Measurements from ENCODE around the gene ABHD5.
A peak's percentile ranks its signal among the peaks of the same experiment; 100 is the strongest.

Gene ABHD5

GRCh38 chr3:43755516-43756200, 64.9 kb downstream of the ABHD5 start:
- no peak for DNase-seq

- DNase-seq = no peak
Measured at GRCh38 chr3:43757666-43758321, 67.1 kb downstream of the ABHD5 start.

- no peak for DNase-seq
Measured at GRCh38 chr3:43758592-43759225, 68.0 kb downstream of the ABHD5 start.

- no peak for DNase-seq
Measured at GRCh38 chr3:43759297-43759782, 68.6 kb downstream of the ABHD5 start.

- no peak for DNase-seq
Measured at GRCh38 chr3:43759938-43760337, 69.2 kb downstream of the ABHD5 start.

- no peak for DNase-seq
Measured at GRCh38 chr3:43760938-43761337, 70.2 kb downstream of the ABHD5 start.

- DNase-seq = no peak
Measured at GRCh38 chr3:43762451-43762850, 71.7 kb downstream of the ABHD5 start.

GRCh38 chr3:43764056-43764455, 73.3 kb downstream of the ABHD5 start:
- no peak for DNase-seq

GRCh38 chr3:43764471-43764870, 73.7 kb downstream of the ABHD5 start:
- no peak for DNase-seq

GRCh38 chr3:43765521-43765971, 74.8 kb downstream of the ABHD5 start:
- no peak for DNase-seq

GRCh38 chr3:43766672-43767465, 76.1 kb downstream of the ABHD5 start:
- DNase-seq = no peak

- DNase-seq = peak in 1 of 56 donors; percentile 2
Measured at GRCh38 chr3:43768381-43768973, 77.7 kb downstream of the ABHD5 start.

- DNase-seq = peak; percentile 27 to 93 (median 72)
Measured at GRCh38 chr3:43769097-43769884, 78.6 kb downstream of the ABHD5 start.

- DNase-seq = no peak
Measured at GRCh38 chr3:43769885-43770425, 79.2 kb downstream of the ABHD5 start.

GRCh38 chr3:43770426-43771103, 79.8 kb downstream of the ABHD5 start:
- peak in 5 of 56 donors; percentile 7 to 29 (median 11) for DNase-seq

GRCh38 chr3:43771610-43772009, 80.9 kb downstream of the ABHD5 start:
- DNase-seq = no peak

- peak in 7 of 56 donors; percentile 7 to 25 (median 13) for DNase-seq
Measured at GRCh38 chr3:43773273-43774094, 82.7 kb downstream of the ABHD5 start.

GRCh38 chr3:43774799-43775198, 84.1 kb downstream of the ABHD5 start:
- DNase-seq = peak in 7 of 56 donors; percentile 5 to 35 (median 14)
